Glomerular visceral epithelial cell (primary cell): ENCODE results near the gene ALDH7A1.
"Not testable (repeated sequence)": the region's sequence is repeated elsewhere in the genome, so short reads cannot be mapped to it uniquely, and the experiment has no call there.

ENCODE experiments used
- DNase-seq: peaks from one replicate; pipeline ENCODE4 v3.0.0-alpha.2; 2016; ENCODE audit errors: extremely low spot score

The ALDH7A1 gene

DNA sequence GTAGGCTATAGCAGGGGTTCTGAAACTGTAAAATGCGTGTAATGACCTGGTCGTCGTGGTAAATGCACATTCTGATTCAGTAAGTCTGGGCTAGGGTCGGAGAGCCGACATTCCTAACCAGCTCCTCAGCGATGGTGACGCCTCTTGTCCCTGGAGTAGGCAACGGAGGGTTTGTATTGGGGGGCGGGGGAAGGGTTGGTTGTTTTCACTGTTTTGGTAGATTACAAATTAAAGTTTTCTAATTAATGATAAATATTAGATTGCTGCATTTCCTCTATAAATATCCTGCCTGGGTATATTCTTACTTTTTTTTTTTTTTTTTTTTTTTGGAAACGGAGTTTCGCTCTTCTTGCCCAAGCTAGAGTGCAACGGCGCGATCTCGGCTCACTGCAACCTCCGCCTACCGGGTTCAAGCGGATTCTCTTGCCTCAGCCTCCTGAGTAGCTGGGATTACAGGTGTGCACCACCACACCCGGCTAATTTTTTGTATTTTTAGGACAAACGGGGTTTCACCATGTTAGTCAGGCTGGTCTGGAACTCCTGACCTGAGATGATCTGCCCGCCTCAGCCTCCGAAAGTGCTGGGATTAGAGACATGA lies 566 bp upstream of the ALDH7A1 start:
- DNase-seq, result no peak

DNA sequence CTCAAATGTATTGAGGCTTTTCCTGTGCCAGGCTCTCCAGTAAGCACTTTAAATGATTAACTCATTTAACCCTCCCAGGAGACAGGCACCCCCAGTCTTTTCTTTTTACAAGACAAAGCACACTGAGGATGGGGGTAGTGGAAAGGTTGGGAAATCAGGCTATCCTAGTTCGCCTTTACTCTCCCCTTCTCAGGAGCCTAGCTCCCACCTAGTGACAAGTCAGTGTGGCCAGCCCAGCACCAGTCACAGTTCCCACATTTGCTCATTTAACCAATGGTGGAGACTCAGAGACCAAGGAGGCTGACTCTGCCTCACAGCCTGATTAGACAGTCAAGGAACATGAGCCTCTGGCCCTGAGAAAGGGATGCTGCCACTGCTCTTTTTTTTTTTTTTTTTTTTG lies 3.5 kb downstream of the ALDH7A1 start:
- no peak for DNase-seq

GRCh38 chr5:126589536-126590297 lies 5.3 kb downstream of the ALDH7A1 start:
- no peak for DNase-seq

DNA sequence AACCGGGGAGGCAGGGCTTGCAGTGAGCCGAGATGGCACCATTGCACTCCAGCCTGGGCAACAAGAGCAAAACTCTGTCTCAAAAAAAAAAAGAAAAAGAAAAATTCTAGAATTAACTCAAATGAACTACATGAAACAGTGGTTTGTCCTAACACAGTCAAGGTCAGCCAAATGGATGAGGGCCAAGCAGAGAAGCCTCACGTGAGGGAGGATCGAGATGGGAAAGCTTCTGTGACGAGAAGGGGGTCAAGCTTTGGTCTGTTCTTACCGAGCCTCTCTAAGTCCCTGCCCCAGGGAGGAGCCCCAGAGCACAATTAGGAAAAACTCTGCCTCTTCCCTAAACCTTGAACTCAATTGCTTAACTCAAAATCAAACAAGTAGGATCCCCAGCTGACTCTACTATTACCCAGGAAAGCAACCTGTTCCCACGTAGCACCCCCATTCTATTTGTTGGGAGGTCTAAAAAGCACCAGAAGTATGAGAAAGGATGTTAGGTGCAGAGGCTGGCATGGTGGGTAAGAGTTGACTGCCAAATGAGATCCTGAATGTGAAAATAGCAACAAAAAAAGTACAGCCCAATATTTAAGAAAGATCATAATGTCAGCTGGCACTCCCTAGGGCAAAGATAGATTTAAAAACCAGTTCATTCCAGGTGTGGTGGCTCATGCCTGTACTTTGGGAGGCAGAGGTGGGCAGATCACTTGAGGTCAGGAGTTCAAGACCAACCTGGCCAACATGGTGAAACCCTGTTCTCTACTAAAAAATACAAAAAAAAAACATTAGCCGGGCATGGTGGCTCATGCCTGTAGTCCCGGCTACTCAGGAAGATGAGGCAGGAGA lies 7.2 kb downstream of the ALDH7A1 start:
- DNase-seq, result no peak

DNA sequence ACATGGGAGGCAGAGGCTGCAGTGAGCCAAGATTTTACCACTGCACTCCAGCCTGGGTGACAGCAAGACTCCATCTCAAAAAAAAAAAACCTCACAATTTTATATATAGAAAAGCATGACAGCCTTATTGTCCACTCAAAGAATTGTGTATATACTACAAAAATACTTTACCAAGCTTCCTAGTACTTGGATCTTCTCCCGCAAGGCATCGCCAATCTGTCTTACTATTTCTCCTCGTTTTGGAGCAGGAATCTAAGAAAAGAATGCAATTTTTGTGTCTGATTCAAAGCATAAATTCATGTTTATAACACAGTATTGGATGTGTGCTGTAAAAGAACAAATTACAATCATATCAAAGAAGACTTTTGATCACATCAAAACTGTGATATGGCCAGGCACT lies 11.3 kb downstream of the ALDH7A1 start:
- no peak for DNase-seq

DNA sequence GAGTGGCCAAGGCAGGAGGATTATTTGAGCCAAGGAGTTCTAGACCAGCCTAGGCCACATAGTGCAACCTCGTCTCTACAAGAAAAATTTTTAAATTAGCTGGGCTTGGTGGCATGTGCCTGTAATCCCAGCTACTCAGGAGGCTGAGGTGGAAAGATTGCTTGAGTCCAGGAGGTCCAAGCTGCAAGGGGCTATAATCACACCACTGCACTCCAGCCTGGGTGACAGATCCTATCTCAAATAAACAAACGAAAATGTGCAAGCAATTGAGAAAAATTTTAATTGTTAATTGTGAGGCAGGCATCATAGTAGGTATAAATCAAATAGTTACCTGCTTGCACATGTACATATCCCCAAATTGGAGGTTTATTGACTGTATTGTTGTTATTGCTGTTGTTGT lies 15.3 kb downstream of the ALDH7A1 start:
- DNase-seq, result no peak

- DNase-seq, result no peak
Measured at GRCh38 chr5:126577415-126577814, 17.6 kb downstream of the ALDH7A1 start.

GRCh38 chr5:126576974-126577373 lies 18.0 kb downstream of the ALDH7A1 start:
- DNase-seq, result no peak

- DNase-seq, result no peak
Measured at GRCh38 chr5:126575644-126576043, 19.4 kb downstream of the ALDH7A1 start.

DNA sequence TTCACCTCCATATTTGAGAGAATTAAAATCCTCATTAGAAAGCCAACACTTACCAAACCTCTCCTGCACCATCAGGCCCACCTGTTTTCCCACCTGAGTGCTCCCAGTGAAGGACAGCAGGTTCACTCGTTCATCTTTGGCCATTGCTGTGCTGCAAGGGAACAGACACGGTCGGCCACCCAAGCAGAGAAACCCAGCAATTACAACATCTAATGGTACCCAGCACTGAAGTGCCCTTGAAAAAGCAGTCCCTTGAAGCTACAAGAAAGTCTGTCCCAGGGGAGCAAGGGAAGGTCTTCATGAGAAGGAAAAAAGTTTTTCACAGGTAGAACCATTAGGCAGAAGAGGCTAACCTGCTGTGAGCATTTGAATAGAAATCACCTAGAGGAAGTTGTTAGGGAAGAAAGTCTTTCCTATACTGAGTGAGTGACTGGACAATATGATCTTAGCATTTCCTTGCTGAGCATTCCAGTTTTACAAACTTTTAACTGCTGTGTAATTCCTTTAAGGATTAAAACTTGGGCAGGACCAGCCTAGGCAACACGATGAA lies 26.7 kb downstream of the ALDH7A1 start:
- DNase-seq, result no peak

- DNase-seq, result no peak
Measured at GRCh38 chr5:126562823-126563222, 32.2 kb downstream of the ALDH7A1 start.

GRCh38 chr5:126561908-126562307 lies 33.1 kb downstream of the ALDH7A1 start:
- DNase-seq, result no peak

DNA sequence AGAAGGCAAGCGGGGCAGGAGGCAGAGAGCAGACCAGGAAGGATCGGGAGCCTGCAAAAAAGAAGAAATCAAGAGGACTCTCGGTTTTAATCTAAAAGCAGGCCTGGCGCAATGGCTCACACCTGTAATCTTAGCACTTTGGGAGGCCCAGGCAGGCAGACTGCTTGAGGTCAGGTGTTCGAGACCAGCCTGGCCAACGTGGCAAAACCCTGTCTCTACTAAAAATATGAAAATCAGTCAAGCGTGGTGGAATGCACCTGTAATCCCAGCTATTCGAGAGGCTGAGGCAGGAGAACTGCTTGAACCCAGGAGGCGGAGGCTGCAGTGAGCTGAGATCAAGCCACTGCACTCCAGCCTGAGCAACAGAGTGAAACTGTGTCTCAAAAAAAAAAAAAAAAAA lies 39.9 kb downstream of the ALDH7A1 start:
- not testable (repeated sequence) for DNase-seq

GRCh38 chr5:126552614-126553013 lies 42.4 kb downstream of the ALDH7A1 start:
- DNase-seq, result no peak

- DNase-seq, result peak; percentile 42
Measured at GRCh38 chr5:126544087-126544740, 50.8 kb downstream of the ALDH7A1 start.

DNA sequence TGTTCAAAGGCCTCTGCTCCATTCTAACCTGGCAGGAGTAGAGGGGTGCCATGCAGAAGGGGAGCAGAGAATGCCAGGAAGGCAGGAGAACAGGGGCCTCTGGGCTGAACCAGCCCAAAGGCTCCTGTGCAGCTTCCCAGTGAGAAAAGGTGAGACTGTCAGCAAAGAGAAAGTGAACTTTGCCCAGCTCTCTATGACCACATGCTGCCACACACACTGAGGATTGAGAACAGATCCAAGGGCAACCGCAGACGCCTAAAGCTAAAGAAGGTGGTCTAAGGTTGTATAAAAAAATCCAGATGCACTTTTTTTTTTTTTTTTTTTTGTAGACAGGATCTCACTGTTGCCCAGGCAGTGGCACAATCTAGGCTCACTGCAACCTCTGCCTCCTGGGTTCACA lies 51.4 kb downstream of the ALDH7A1 start:
- DNase-seq, result no peak

- DNase-seq, result no peak
Measured at GRCh38 chr5:126543009-126543408, 52.0 kb downstream of the ALDH7A1 start.

DNA sequence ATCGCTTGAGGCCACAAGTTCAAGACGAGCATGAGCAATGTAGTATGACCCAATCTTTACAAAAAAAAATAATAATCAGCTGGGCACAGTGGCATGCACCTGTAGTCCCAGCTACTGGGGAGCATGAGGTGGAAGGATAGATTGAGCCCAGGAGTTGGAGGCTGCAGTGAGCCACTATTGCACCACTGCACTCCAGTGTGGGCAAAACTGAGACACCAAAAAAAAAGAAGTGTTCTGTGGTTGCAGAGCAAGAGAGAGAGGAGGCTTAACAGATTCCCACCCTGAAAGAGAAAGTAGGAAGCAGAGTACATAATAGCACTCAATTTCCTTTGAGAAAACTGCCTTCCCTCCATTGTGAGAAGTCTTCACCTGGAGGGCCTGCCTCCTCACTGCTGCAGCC lies 52.6 kb downstream of the ALDH7A1 start:
- no peak for DNase-seq

GRCh38 chr5:126540631-126541030 lies 54.4 kb downstream of the ALDH7A1 start:
- DNase-seq, result no peak

- no peak for DNase-seq
Measured at GRCh38 chr5:126538579-126538978, 56.4 kb downstream of the ALDH7A1 start.

DNA sequence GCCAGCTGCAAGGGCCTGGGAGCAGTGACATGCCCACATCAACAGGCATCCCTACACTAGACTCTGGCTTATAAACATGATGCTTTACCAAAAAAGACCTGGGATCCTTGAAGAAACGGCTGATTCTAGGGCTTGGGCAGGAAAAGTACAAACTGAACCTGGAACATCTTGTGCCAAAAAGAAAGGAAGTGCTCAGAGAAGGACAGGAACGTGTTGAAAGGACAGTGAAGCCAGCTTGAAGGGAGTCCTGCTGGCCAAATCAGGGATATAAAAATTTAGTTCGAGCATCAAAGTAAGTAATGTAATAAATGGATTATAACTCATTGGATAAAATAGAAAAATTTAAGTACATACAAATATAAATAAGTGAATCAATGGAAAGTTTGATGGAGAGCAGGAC lies 58.1 kb downstream of the ALDH7A1 start:
- no peak for DNase-seq
